NCI-H1105 treated with DMSO at 0.1 percent for 48 hours (cell line): ENCODE measurements around the gene UBE2G1.
A peak's percentile ranks its signal among the peaks of the same experiment; 100 is the strongest.

Experiments
- DNase-seq: peaks from one replicate; lab custom pipeline; 2025; lab: John Stamatoyannopoulos, UW

UBE2G1 gene

GRCh38 chr17:4247361-4247970 is 119.0 kb downstream of the UBE2G1 start:
- DNase-seq: no peak

GRCh38 chr17:4246674-4247073 is 119.8 kb downstream of the UBE2G1 start:
- DNase-seq: no peak

- DNase-seq: no peak
Measured at GRCh38 chr17:4241535-4241934, 124.9 kb downstream of the UBE2G1 start.

GRCh38 chr17:4236456-4236855 is 130.0 kb downstream of the UBE2G1 start:
- DNase-seq: no peak

- DNase-seq: no peak
Measured at GRCh38 chr17:4235372-4236279, 130.8 kb downstream of the UBE2G1 start.

- DNase-seq: no peak
Measured at GRCh38 chr17:4234401-4234800, 132.1 kb downstream of the UBE2G1 start.

- no peak for DNase-seq
Measured at GRCh38 chr17:4233668-4234258, 132.7 kb downstream of the UBE2G1 start.

GRCh38 chr17:4232168-4232813 is 134.2 kb downstream of the UBE2G1 start:
- DNase-seq: peak; percentile 39

- no peak for DNase-seq
Measured at GRCh38 chr17:4229627-4230541, 136.6 kb downstream of the UBE2G1 start.

- DNase-seq: no peak
Measured at GRCh38 chr17:4221899-4222659, 144.4 kb downstream of the UBE2G1 start.

- no peak for DNase-seq
Measured at GRCh38 chr17:4221163-4221562, 145.3 kb downstream of the UBE2G1 start.

- DNase-seq: no peak
Measured at GRCh38 chr17:4220655-4221054, 145.8 kb downstream of the UBE2G1 start.
